DOHH2 (cell line): ENCODE data around the gene BSND.

Experiments
- CTCF ChIP-seq: fragments of 200-600 bp; sonication (generic); IDR thresholded peaks from one replicate; pipeline ENCODE4 v1.5.1; 2014; ENCODE audit warnings: antibody characterized with exemption, mild to moderate bottlenecking, low read depth, low read length; ENCODE audit not compliant: poor library complexity, severe bottlenecking
- EZH2phosphoT487 ChIP-seq: fragments of 200-600 bp; sonication (generic); IDR thresholded peaks from 2 replicates; pipeline ENCODE4 v1.6.1; 2017; ENCODE audit warnings: borderline replicate concordance, mild to moderate bottlenecking, antibody characterized with exemption, low read length, moderate library complexity, mixed read lengths

GRCh38 chr1:54953846-54954245, 44.9 kb upstream of the BSND start:
- TF ChIP-seq CTCF (no peak), EZH2phosphoT487 (no peak)
